C4-2B (cell line): Measurements from ENCODE around the gene ITGB3BP.

Source experiments
- CTCF ChIP-seq: fragments of 450-650 bp; conservative IDR thresholded peaks from 2 replicates; pipeline ENCODE4 v1.5.1; 2017; ENCODE audit warnings: mild to moderate bottlenecking
- ZFX ChIP-seq: fragments of 450-650 bp; IDR thresholded peaks from 2 replicates; pipeline ENCODE4 v1.6.1; 2017

- TF ChIP-seq CTCF = no peak
- TF ChIP-seq ZFX = no peak
These were observed 119.6 kb downstream of the ITGB3BP start for GRCh38 chr1:63403386-63403785.
